GM23248 (cell line): Measurements from ENCODE around the gene GPT2. TPM values are rescaled to one million over a fixed set of nuclear protein-coding genes. Genes with fewer than 3 reads are reported as not detected.

Source experiments
- DNase-seq: peaks from one replicate; pipeline ENCODE4 v3.0.0-alpha.2; 2015
- H2AFZ ChIP-seq: fragments of 200-600 bp; sonication (generic); 2 replicates; pipeline ENCODE4 v1.6.1; 2016; ENCODE audit warnings: antibody characterized with exemption
- H3F3A ChIP-seq: fragments of 200-600 bp; sonication (generic); 2 replicates; pipeline ENCODE4 v1.6.1; 2016; ENCODE audit warnings: mild to moderate bottlenecking, antibody characterized with exemption, mixed run types; ENCODE audit not compliant: insufficient read depth
- H3K27ac ChIP-seq: fragments of 200-600 bp; sonication (generic); 2 replicates; pipeline ENCODE4 v1.5.1; 2016; ENCODE audit warnings: mild to moderate bottlenecking
- H3K27me3 ChIP-seq: fragments of 200-600 bp; sonication (generic); replicated peaks from 2 replicates; pipeline ENCODE4 v1.6.1; 2016; ENCODE audit warnings: mild to moderate bottlenecking; ENCODE audit not compliant: insufficient read depth
- H3K36me3 ChIP-seq: fragments of 200-600 bp; sonication (generic); 2 replicates; pipeline ENCODE4 v1.6.1; 2016; ENCODE audit warnings: low read depth, mild to moderate bottlenecking
- H3K4me1 ChIP-seq: fragments of 200-600 bp; sonication (generic); 2 replicates; pipeline ENCODE4 v1.6.1; 2016; ENCODE audit warnings: mild to moderate bottlenecking; ENCODE audit not compliant: insufficient read depth
- H3K4me2 ChIP-seq: fragments of 200-600 bp; sonication (generic); one replicate; pipeline ENCODE4 v1.6.1; 2016; ENCODE audit warnings: mild to moderate bottlenecking; ENCODE audit not compliant: unreplicated experiment
- H3K4me3 ChIP-seq: fragments of 200-600 bp; sonication (generic); 2 replicates; pipeline ENCODE4 v1.5.1; 2016; ENCODE audit warnings: mild to moderate bottlenecking
- H3K79me2 ChIP-seq: fragments of 200-600 bp; sonication (generic); 2 replicates; pipeline ENCODE4 v1.6.1; 2016; ENCODE audit warnings: mild to moderate bottlenecking; ENCODE audit not compliant: insufficient read depth
- H3K9ac ChIP-seq: fragments of 200-600 bp; sonication (generic); 2 replicates; pipeline ENCODE4 v1.6.1; 2016; ENCODE audit warnings: mild to moderate bottlenecking
- H3K9me2 ChIP-seq: fragments of 200-600 bp; sonication (generic); 2 replicates; pipeline ENCODE4 v1.6.1; 2016; ENCODE audit warnings: mixed run types, mild to moderate bottlenecking, moderate library complexity; ENCODE audit not compliant: insufficient read depth
- H3K9me3 ChIP-seq: fragments of 200-600 bp; sonication (generic); one replicate; pipeline ENCODE4 v1.6.1; 2017; ENCODE audit warnings: low read depth
- H4K20me1 ChIP-seq: fragments of 200-600 bp; sonication (generic); 2 replicates; pipeline ENCODE4 v1.6.0; 2016; ENCODE audit not compliant: insufficient read depth
- EZH2 ChIP-seq: fragments of 200-600 bp; sonication (generic); IDR thresholded peaks from 2 replicates; pipeline ENCODE4 v1.6.1; 2018; ENCODE audit warnings: antibody characterized with exemption, mild to moderate bottlenecking; ENCODE audit not compliant: insufficient read depth, poor library complexity, severe bottlenecking
- EZH2phosphoT487 ChIP-seq: fragments of 200-600 bp; sonication (generic); IDR thresholded peaks from 2 replicates; pipeline ENCODE4 v1.6.1; 2018; ENCODE audit warnings: antibody characterized with exemption, moderate library complexity, mild to moderate bottlenecking, low read depth; ENCODE audit not compliant: insufficient read depth
- WGBS, 2 experiments: methylation state at CpG; one replicate each; pipeline ENCODE4 v1.1.6; 2015 to 2017; ENCODE audit warnings: low lambda C conversion rate in 2 of 2, low coverage in 1 of 2; ENCODE audit errors: missing lambda C conversion rate in 2 of 2; 5-methylcytosine and 5-hydroxymethylcytosine counted together
- in situ Hi-C: fragments of 300-500 bp; cut with MboI; formaldehyde crosslinking; loops from 2 replicates; pipeline ENCODE4 v1.15.0; 2020
- polyA plus RNA-seq: library from polyadenylated mRNA; unstranded; fragments of >200 nt; fragmentation: Nextera tagmentation; extraction: Ambion mirVana; gene quantifications from 2 replicates; pipeline ENCODE4 v1.2.1, GENCODE V29; 2016
- total RNA-seq: library from RNA; depleted of rRNA; stranded (reverse); fragments of >200 nt; shearing (Covaris generic); gene quantifications from 2 replicates; pipeline ENCODE4 v1.2.3, GENCODE V29; 2014

Gene GPT2
- total and polyA plus RNA-seq, 2 experiments from 2014 or later, result 26.9 to 33.7 TPM

GRCh38 chr16:46926470-46927225 lies 42.5 kb downstream of the GPT2 start:
- H3K9ac ChIP-seq, result no peak overlapping the region
- peaks cover 25% of the 10 kb centered on the region; the same call in 1 of the 2 replicates for H3K36me3 ChIP-seq
- no peak overlapping the region for H2AFZ ChIP-seq
- DNase-seq, result no peak
- no peaks in the 10 kb centered on the region for H3K9me3 ChIP-seq
- no peaks in the 10 kb centered on the region for H3K9me2 ChIP-seq
- no peaks in the 10 kb centered on the region for H3K27me3 ChIP-seq
- H3K4me3 ChIP-seq, result no peak overlapping the region
- H3F3A ChIP-seq, result no peaks in the 10 kb centered on the region
- no peaks in the 10 kb centered on the region for H4K20me1 ChIP-seq
- H3K27ac ChIP-seq, result no peak overlapping the region
- no peaks in the 10 kb centered on the region for H3K79me2 ChIP-seq
- no peaks in the 10 kb centered on the region for H3K4me1 ChIP-seq
- TF ChIP-seq EZH2 (no peak), EZH2phosphoT487 (no peak)
- H3K4me2 ChIP-seq, result no peak overlapping the region
- WGBS, 2 experiments, result 93 to 95% methylated on average over 13 of the region's 13 CpGs
- in situ Hi-C loops, result no loop called here

- H3K27me3 ChIP-seq, result no peaks in the 10 kb centered on the region
- H3K79me2 ChIP-seq, result no peaks in the 10 kb centered on the region
- no peak overlapping the region for H3K9ac ChIP-seq
- no peaks in the 10 kb centered on the region for H3K9me2 ChIP-seq
- H3K4me3 ChIP-seq, result no peak overlapping the region
- H3K36me3 ChIP-seq, result peaks cover 21% of the 10 kb centered on the region; the same call in 1 of the 2 replicates
- H3K27ac ChIP-seq, result no peak overlapping the region
- no peaks in the 10 kb centered on the region for H3K9me3 ChIP-seq
- 93% methylated on average over 8 of the region's 8 CpGs for WGBS, 2 experiments
- no peaks in the 10 kb centered on the region for H3F3A ChIP-seq
- no peak for DNase-seq
- in situ Hi-C loops, result no loop called here
- no peaks in the 10 kb centered on the region for H4K20me1 ChIP-seq
- TF ChIP-seq EZH2 (no peak), EZH2phosphoT487 (no peak)
- no peaks in the 10 kb centered on the region for H3K4me1 ChIP-seq
- H3K4me2 ChIP-seq, result no peak overlapping the region
- no peak overlapping the region for H2AFZ ChIP-seq
These were observed 43.1 kb downstream of the GPT2 start for GRCh38 chr16:46927273-46927672.

GRCh38 chr16:46928811-46929210 lies 44.6 kb downstream of the GPT2 start:
- H3K4me2 ChIP-seq, result no peak overlapping the region
- H3K36me3 ChIP-seq, result peaks cover 5% of the 10 kb centered on the region; the same call in 1 of the 2 replicates
- in situ Hi-C loops, result no loop called here
- no peaks in the 10 kb centered on the region for H3K9me2 ChIP-seq
- H2AFZ ChIP-seq, result no peak overlapping the region
- no peaks in the 10 kb centered on the region for H3K79me2 ChIP-seq
- H3K4me3 ChIP-seq, result no peak overlapping the region
- 95 to 96% methylated on average over 15 of the region's 15 CpGs for WGBS, 2 experiments
- H4K20me1 ChIP-seq, result no peaks in the 10 kb centered on the region
- no peaks in the 10 kb centered on the region for H3K4me1 ChIP-seq
- no peak overlapping the region for H3K27ac ChIP-seq
- H3K9me3 ChIP-seq, result no peaks in the 10 kb centered on the region
- DNase-seq, result no peak
- H3K9ac ChIP-seq, result no peak overlapping the region
- H3K27me3 ChIP-seq, result no peaks in the 10 kb centered on the region
- TF ChIP-seq EZH2 (no peak), EZH2phosphoT487 (no peak)
- no peaks in the 10 kb centered on the region for H3F3A ChIP-seq

GRCh38 chr16:46929378-46930332 lies 45.5 kb downstream of the GPT2 start:
- Histone ChIP-seq H3K4me2 (no peak overlapping the region), H3K4me1 (no peaks in the 10 kb centered on the region), H3K9me3 (no peaks in the 10 kb centered on the region), H3F3A (no peaks in the 10 kb centered on the region), H3K9ac (no peak overlapping the region), H3K79me2 (no peaks in the 10 kb centered on the region), H2AFZ (no peak overlapping the region), H3K27me3 (no peaks in the 10 kb centered on the region), H4K20me1 (no peaks in the 10 kb centered on the region), H3K4me3 (no peak overlapping the region), H3K27ac (no peak overlapping the region), H3K36me3 (peaks cover 4% of the 10 kb centered on the region; the same call in 1 of the 2 replicates), H3K9me2 (no peaks in the 10 kb centered on the region)
- WGBS, 2 experiments, result 55 to 62% methylated on average over 39 to 43 of the region's 43 CpGs
- in situ Hi-C loops, result no loop called here
- TF ChIP-seq EZH2 (no peak), EZH2phosphoT487 (no peak)
- DNase-seq, result peak; percentile 66
